CD4-positive, alpha-beta T cell treated with Interleukin-1 beta for 1 hour (primary cell): Measurements from ENCODE around the gene ITPRID2.
"Not testable (repeated sequence)": the region's sequence is repeated elsewhere in the genome, so short reads cannot be mapped to it uniquely, and the experiment has no call there.

ENCODE experiments used
- DNase-seq, 2 donors: peaks; one replicate each; pipeline ENCODE4 v3.0.0-alpha.2; 2020 to 2022

Gene ITPRID2

GRCh38 chr2:181961167-181961566, 69.6 kb downstream of the ITPRID2 start:
- not testable (repeated sequence) for DNase-seq

GRCh38 chr2:181962142-181962541, 70.6 kb downstream of the ITPRID2 start:
- DNase-seq: no peak

- DNase-seq: no peak
Observed at GRCh38 chr2:181970160-181970794, 78.7 kb downstream of the ITPRID2 start.

- no peak for DNase-seq
Observed at GRCh38 chr2:181971032-181971431, 79.5 kb downstream of the ITPRID2 start.

- no peak for DNase-seq
Observed at GRCh38 chr2:181972431-181973170, 81.1 kb downstream of the ITPRID2 start.

GRCh38 chr2:181973171-181973783, 81.7 kb downstream of the ITPRID2 start:
- DNase-seq: no peak

GRCh38 chr2:181977661-181978350, 86.3 kb downstream of the ITPRID2 start:
- no peak for DNase-seq

- no peak for DNase-seq
Observed at GRCh38 chr2:181978351-181979150, 87.0 kb downstream of the ITPRID2 start.
